BLaER1 (cell line): ENCODE data around the gene AHCYL1.
"Not testable (repeated sequence)": the region's sequence is repeated elsewhere in the genome, so short reads cannot be mapped to it uniquely, and the experiment has no call there.

Experiments used
- H3K27ac ChIP-seq: shearing (Covaris generic); formaldehyde crosslinking; 2 replicates; pipeline ENCODE4 v1.8.1; 2022
- H3K27me3 ChIP-seq: shearing (Covaris generic); formaldehyde crosslinking; 2 replicates; pipeline ENCODE4 v1.8.1; 2022
- H3K36me3 ChIP-seq: shearing (Covaris generic); formaldehyde crosslinking; 2 replicates; pipeline ENCODE4 v1.8.1; 2022
- H3K4me1 ChIP-seq: shearing (Covaris generic); formaldehyde crosslinking; 2 replicates; pipeline ENCODE4 v1.8.1; 2022
- H3K4me2 ChIP-seq: shearing (Covaris generic); formaldehyde crosslinking; 2 replicates; pipeline ENCODE4 v1.8.1; 2022
- H3K4me3 ChIP-seq: shearing (Covaris generic); formaldehyde crosslinking; 2 replicates; pipeline ENCODE4 v1.8.1; 2022
- H3K9ac ChIP-seq: shearing (Covaris generic); formaldehyde crosslinking; 2 replicates; pipeline ENCODE4 v1.8.1; 2022
- H3K9me3 ChIP-seq: shearing (Covaris generic); formaldehyde crosslinking; 2 replicates; pipeline ENCODE4 v1.8.1; 2022
- H4K20me1 ChIP-seq: shearing (Covaris generic); formaldehyde crosslinking; 2 replicates; pipeline ENCODE4 v1.8.1; 2022
- Cebpa-rat ChIP-seq: shearing (Covaris generic); IDR thresholded peaks from 2 replicates; pipeline ENCODE4 v1.8.1; 2022

AHCYL1 gene

GRCh38 chr1:110007046-110007830 is 22.7 kb downstream of the AHCYL1 start:
- Histone ChIP-seq H3K9me3 (no peaks in the 10 kb centered on the region), H3K4me3 (no peak overlapping the region), H3K4me2 (no peak overlapping the region), H3K27ac (no peak overlapping the region), H3K4me1 (peaks cover 51% of the 10 kb centered on the region), H3K27me3 (no peaks in the 10 kb centered on the region), H3K9ac (no peak overlapping the region), H4K20me1 (peaks cover 77% of the 10 kb centered on the region), H3K36me3 (peaks cover 51% of the 10 kb centered on the region)
- no peak for TF ChIP-seq Cebpa-rat

GRCh38 chr1:110008971-110009565 is 24.5 kb downstream of the AHCYL1 start:
- H3K9me3 ChIP-seq = no peaks in the 10 kb centered on the region
- H3K4me1 ChIP-seq = peaks cover 41% of the 10 kb centered on the region
- no peaks in the 10 kb centered on the region for H3K27me3 ChIP-seq
- no peak for TF ChIP-seq Cebpa-rat
- no peak overlapping the region for H3K4me2 ChIP-seq
- peaks cover 63% of the 10 kb centered on the region for H3K36me3 ChIP-seq
- no peak overlapping the region for H3K27ac ChIP-seq
- no peak overlapping the region for H3K4me3 ChIP-seq
- H3K9ac ChIP-seq = no peak overlapping the region
- H4K20me1 ChIP-seq = peaks cover 59% of the 10 kb centered on the region

GRCh38 chr1:110011527-110012041 is 27.0 kb downstream of the AHCYL1 start:
- Histone ChIP-seq H3K4me1 (peaks cover 24% of the 10 kb centered on the region), H4K20me1 (peaks cover 34% of the 10 kb centered on the region), H3K9ac (no peak overlapping the region), H3K9me3 (no peaks in the 10 kb centered on the region), H3K4me2 (peak overlapping the region; percentile 60), H3K27me3 (no peaks in the 10 kb centered on the region), H3K36me3 (peaks cover 82% of the 10 kb centered on the region), H3K4me3 (no peak overlapping the region), H3K27ac (no peak overlapping the region)
- TF ChIP-seq Cebpa-rat = no peak

DNA sequence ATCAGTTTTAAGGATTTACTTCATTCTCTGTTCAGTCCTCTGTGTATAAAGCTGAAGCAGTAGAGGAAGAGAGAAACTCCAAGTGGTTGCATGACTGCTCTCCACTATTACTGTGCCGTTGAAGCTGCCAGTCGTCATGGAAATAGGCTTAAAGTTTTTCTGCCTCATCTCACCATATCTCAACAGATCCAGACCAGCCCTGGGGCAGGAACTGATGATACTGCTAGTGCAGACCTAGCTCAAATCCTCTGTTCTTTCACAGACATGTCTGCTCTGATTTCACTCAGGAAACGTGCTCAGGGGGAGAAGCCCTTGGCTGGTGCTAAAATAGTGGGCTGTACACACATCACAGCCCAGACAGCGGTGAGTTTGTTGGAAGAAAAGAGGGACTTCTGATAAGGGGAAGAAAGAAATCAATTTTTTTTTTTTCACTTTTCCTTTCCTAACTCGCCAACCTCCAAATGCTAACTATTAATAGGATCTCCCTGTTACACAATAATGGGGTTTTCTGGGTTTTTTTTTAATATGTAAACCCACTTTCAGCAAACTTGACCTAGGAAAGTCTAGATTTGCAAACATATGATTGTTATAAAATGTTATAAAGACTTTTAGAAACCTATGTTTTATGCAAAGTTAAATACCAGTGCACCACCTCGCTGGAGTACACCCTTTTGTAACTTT is 27.7 kb downstream of the AHCYL1 start:
- TF ChIP-seq Cebpa-rat = no peak

GRCh38 chr1:110017792-110018191 is 33.2 kb downstream of the AHCYL1 start:
- Histone ChIP-seq H4K20me1 (no peaks in the 10 kb centered on the region), H3K4me3 (no peak overlapping the region), H3K27me3 (no peaks in the 10 kb centered on the region), H3K9me3 (no peaks in the 10 kb centered on the region), H3K27ac (no peak overlapping the region), H3K9ac (no peak overlapping the region), H3K4me2 (no peak overlapping the region), H3K36me3 (peaks cover 99% of the 10 kb centered on the region), H3K4me1 (peaks cover under 1% of the 10 kb centered on the region; the same call in 1 of the 2 replicates)
- TF ChIP-seq Cebpa-rat = no peak

More for the DNA sequence above, 27.7 kb downstream of the AHCYL1 start:
- Histone ChIP-seq H3K27ac (peak overlapping the region; percentile 32; the same call in 1 of the 2 replicates), H3K4me3 (no peak overlapping the region), H3K36me3 (peaks cover 88% of the 10 kb centered on the region), H3K27me3 (no peaks in the 10 kb centered on the region), H4K20me1 (peaks cover 27% of the 10 kb centered on the region), H3K4me2 (peak overlapping the region; percentile 60), H3K9me3 (no peaks in the 10 kb centered on the region), H3K4me1 (peaks cover 24% of the 10 kb centered on the region), H3K9ac (0 out of 2 replicates have a peak overlapping the region, but pooled peaks have one; percentile 2)

GRCh38 chr1:110018396-110018795 is 33.8 kb downstream of the AHCYL1 start:
- Histone ChIP-seq H4K20me1 (no peaks in the 10 kb centered on the region), H3K27ac (no peak overlapping the region), H3K36me3 (peaks cover 99% of the 10 kb centered on the region), H3K4me3 (no peak overlapping the region), H3K27me3 (no peaks in the 10 kb centered on the region), H3K4me2 (no peak overlapping the region), H3K4me1 (no peaks in the 10 kb centered on the region), H3K9ac (no peak overlapping the region), H3K9me3 (no peaks in the 10 kb centered on the region)
- no peak for TF ChIP-seq Cebpa-rat

DNA sequence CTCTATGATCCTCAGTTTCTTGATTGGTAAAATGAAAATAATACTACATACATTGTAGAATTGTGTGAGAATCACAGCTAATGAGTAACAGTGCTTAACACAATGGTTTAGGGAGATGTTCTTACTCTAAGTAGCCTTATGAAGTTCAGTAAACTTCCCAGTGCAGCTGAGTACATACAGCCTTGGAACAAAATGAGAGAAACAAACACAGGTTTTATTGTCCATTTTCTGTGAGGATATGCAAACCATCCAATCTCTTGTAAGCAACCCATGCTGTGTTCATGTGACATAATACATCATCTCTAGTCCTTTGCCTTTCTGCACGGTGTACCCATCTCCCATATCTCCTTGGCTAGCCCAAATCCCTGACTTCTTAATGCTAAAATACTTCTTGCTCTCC is 35.2 kb downstream of the AHCYL1 start:
- Histone ChIP-seq H3K9me3 (no peaks in the 10 kb centered on the region), H3K4me2 (no peak overlapping the region), H3K4me1 (no peaks in the 10 kb centered on the region), H4K20me1 (no peaks in the 10 kb centered on the region), H3K27ac (no peak overlapping the region), H3K27me3 (no peaks in the 10 kb centered on the region), H3K9ac (no peak overlapping the region), H3K4me3 (no peak overlapping the region), H3K36me3 (peaks cover 100% of the 10 kb centered on the region)
- TF ChIP-seq Cebpa-rat = no peak

DNA sequence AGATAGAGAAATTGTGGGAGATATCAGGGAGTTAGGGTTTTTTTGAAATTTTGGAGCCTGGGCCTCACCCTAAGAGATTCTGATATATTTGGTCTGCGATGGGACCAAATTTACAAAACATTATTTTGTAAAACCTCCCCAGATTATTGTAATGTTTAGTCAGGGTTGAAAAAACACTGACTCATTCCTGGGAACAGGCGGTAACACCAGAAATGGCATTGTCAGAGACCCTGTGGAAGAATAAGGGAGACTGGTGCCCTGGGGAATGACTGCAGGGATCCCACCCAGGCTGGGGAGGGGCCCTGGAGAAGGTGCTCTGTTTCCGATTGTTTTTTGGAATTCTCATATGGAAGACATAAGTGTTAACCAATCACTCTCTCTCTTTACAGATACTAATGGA is 36.7 kb downstream of the AHCYL1 start:
- Histone ChIP-seq H3K36me3 (peaks cover 94% of the 10 kb centered on the region), H3K27me3 (no peaks in the 10 kb centered on the region), H4K20me1 (no peaks in the 10 kb centered on the region), H3K4me3 (no peak overlapping the region), H3K27ac (no peak overlapping the region), H3K9ac (no peak overlapping the region), H3K9me3 (no peaks in the 10 kb centered on the region), H3K4me1 (no peaks in the 10 kb centered on the region), H3K4me2 (no peak overlapping the region)
- no peak for TF ChIP-seq Cebpa-rat

GRCh38 chr1:110024613-110025012 is 40.0 kb downstream of the AHCYL1 start:
- H3K4me3 ChIP-seq = no peak overlapping the region
- H3K4me1 ChIP-seq = peaks cover 11% of the 10 kb centered on the region
- no peak overlapping the region for H3K4me2 ChIP-seq
- H3K9me3 ChIP-seq = no peaks in the 10 kb centered on the region
- H4K20me1 ChIP-seq = no peaks in the 10 kb centered on the region
- no peak overlapping the region for H3K27ac ChIP-seq
- TF ChIP-seq Cebpa-rat = no peak
- no peaks in the 10 kb centered on the region for H3K27me3 ChIP-seq
- peaks cover 61% of the 10 kb centered on the region for H3K36me3 ChIP-seq
- H3K9ac ChIP-seq = no peak overlapping the region

- Histone ChIP-seq H3K4me2 (peak overlapping the region; percentile 43), H3K4me1 (peaks cover 38% of the 10 kb centered on the region), H4K20me1 (peaks cover 10% of the 10 kb centered on the region)
- not testable (repeated sequence) for H3K9me3 ChIP-seq, H3K9ac ChIP-seq, H3K36me3 ChIP-seq, H3K27me3 ChIP-seq, H3K27ac ChIP-seq, H3K4me3 ChIP-seq
Measured at GRCh38 chr1:110030687-110031086, 46.1 kb downstream of the AHCYL1 start.
